Suprapubic skin (tissue), 4 donors: ENCODE data around the gene IGF2R.

Experiments used
- EP300 ChIP-seq: sonication (generic); formaldehyde crosslinking; IDR thresholded peaks from one replicate; pipeline ENCODE4 v1.6.1; 2017; ENCODE audit warnings: antibody characterized with exemption
- POLR2AphosphoS5 ChIP-seq, 3 donors: sonication (generic); formaldehyde crosslinking; IDR thresholded peaks; one replicate each; pipeline ENCODE4 v1.6.1; 2017; ENCODE audit warnings: antibody characterized with exemption in 3 of 3
- TF ChIP-seq, protein P1 (sequence below), 2 donors: fragments of 200-600 bp in 1 of 2; fragments of 450-650 bp in 1 of 2; sonication (generic) in 1 of 2; IDR thresholded peaks; one replicate each; pipeline ENCODE4 v1.5.1; 2016 to 2019; ENCODE audit warnings: antibody characterized with exemption in 2 of 2, mild to moderate bottlenecking in 1 of 2, moderate library complexity in 1 of 2

DNA sequence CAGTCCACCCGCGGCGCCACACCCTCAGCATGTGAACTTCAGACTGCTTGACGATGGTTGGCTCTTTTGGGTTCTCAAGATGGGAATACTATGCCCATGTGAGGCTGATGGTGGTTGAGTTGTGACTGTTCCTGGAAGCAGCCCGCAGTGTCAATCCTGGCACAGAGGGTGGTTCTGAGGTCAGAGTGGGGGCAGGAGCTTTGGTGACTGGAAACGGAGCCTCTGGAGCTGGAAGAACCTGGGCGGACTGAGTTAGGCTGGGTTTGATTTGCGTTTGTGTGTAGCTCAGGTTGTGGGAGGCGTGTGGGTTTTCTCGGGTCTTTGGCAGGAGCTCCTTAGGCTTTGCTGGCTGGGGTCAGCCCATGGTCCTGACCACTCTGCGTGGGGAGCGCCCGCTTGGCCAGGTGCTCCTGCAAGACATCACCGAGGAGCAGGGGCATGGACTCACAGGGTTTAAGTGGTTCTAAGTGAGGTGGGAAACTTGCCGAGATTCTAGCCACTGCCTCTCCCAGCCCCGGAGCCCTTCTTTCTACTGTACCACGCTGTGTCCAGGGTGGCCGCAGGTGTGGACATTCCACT lies 115.4 kb downstream of the IGF2R start:
- TF ChIP-seq, protein P1, sequence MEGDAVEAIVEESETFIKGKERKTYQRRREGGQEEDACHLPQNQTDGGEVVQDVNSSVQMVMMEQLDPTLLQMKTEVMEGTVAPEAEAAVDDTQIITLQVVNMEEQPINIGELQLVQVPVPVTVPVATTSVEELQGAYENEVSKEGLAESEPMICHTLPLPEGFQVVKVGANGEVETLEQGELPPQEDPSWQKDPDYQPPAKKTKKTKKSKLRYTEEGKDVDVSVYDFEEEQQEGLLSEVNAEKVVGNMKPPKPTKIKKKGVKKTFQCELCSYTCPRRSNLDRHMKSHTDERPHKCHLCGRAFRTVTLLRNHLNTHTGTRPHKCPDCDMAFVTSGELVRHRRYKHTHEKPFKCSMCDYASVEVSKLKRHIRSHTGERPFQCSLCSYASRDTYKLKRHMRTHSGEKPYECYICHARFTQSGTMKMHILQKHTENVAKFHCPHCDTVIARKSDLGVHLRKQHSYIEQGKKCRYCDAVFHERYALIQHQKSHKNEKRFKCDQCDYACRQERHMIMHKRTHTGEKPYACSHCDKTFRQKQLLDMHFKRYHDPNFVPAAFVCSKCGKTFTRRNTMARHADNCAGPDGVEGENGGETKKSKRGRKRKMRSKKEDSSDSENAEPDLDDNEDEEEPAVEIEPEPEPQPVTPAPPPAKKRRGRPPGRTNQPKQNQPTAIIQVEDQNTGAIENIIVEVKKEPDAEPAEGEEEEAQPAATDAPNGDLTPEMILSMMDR (IDR thresholded peaks at IDR 0.05): no peak
- TF ChIP-seq POLR2AphosphoS5 (IDR thresholded peaks at IDR 0.05) (no peak), EP300 (no peak)
